CD4-positive, CD25-positive, alpha-beta regulatory T cell (primary cell): ENCODE data around the gene USP15. TPM values are rescaled to one million over a fixed set of nuclear protein-coding genes. Genes with fewer than 3 reads are reported as not detected.
"Not testable (repeated sequence)": the region's sequence is repeated elsewhere in the genome, so short reads cannot be mapped to it uniquely, and the experiment has no call there.

Experiments used
- ATAC-seq, 2 donors: fragments of 150-1000 bp; cut with Tn5 transposase; one replicate each; pipeline ENCODE4 v1.10.0; 2021; ENCODE audit warnings: low read depth in 2 of 2, moderate number of reproducible peaks in 2 of 2, moderate library complexity in 1 of 2
- DNase-seq, 3 donors: peaks; one replicate each; pipeline versions ENCODE4 v3.0.0 to v3.0.0-alpha.2; 2012 to 2022; ENCODE audit warnings: mixed read lengths in 1 of 3
- H3K27ac ChIP-seq: one replicate; pipeline ENCODE4 v1.7.0; 2013; ENCODE audit warnings: mild to moderate bottlenecking, low read length; ENCODE audit not compliant: insufficient read depth, poor library complexity, severe bottlenecking
- H3K27me3 ChIP-seq: one replicate; pipeline ENCODE4 v1.7.0; 2013; ENCODE audit warnings: low read length; ENCODE audit not compliant: control insufficient read depth, insufficient read depth
- H3K36me3 ChIP-seq: one replicate; pipeline ENCODE4 v1.7.0; 2013; ENCODE audit warnings: mild to moderate bottlenecking, low read length, moderate library complexity; ENCODE audit not compliant: control insufficient read depth, insufficient read depth
- H3K4me1 ChIP-seq: 2 replicates; pipeline ENCODE4 v1.7.0; 2013; ENCODE audit warnings: mild to moderate bottlenecking, low read length; ENCODE audit not compliant: insufficient read depth, control insufficient read depth, poor library complexity, severe bottlenecking
- H3K4me3 ChIP-seq: one replicate; pipeline ENCODE4 v1.7.0; 2013; ENCODE audit warnings: low read depth, mild to moderate bottlenecking, low read length, moderate library complexity
- H3K9me3 ChIP-seq, 2 experiments: 1 replicate in 1 of 2; 2 replicates in 1 of 2; pipeline ENCODE4 v1.7.0; 2013; ENCODE audit warnings: low read length in 2 of 2, mild to moderate bottlenecking in 1 of 2, moderate library complexity in 1 of 2; ENCODE audit not compliant: control insufficient read depth in 2 of 2
- H3K27ac Mint-ChIP-seq, 3 donors: one replicate each; pipeline ENCODE4 v1.8.0; 2020 to 2022; ENCODE audit warnings: mild to moderate bottlenecking in 3 of 3, mixed read lengths in 3 of 3, moderate library complexity in 2 of 3
- H3K27me3 Mint-ChIP-seq: one replicate; pipeline ENCODE4 v1.8.0; 2022; ENCODE audit warnings: mild to moderate bottlenecking, mixed read lengths
- H3K36me3 Mint-ChIP-seq: one replicate; pipeline ENCODE4 v1.8.0; 2020; ENCODE audit warnings: mixed read lengths
- H3K4me1 Mint-ChIP-seq, 4 donors: one replicate each; pipeline ENCODE4 v1.8.0; 2020 to 2022; ENCODE audit warnings: mixed read lengths in 4 of 4, mild to moderate bottlenecking in 1 of 4
- H3K4me3 Mint-ChIP-seq, 4 donors: one replicate each; pipeline ENCODE4 v1.8.0; 2020 to 2022; ENCODE audit warnings: mild to moderate bottlenecking in 4 of 4, mixed read lengths in 4 of 4, moderate library complexity in 3 of 4
- H3K9me3 Mint-ChIP-seq, 7 donors: one replicate each; pipeline ENCODE4 v1.8.0; 2020 to 2022; ENCODE audit warnings: mixed read lengths in 7 of 7, mild to moderate bottlenecking in 3 of 7, moderate library complexity in 2 of 7
- polyA plus RNA-seq, 4 donors: library from polyadenylated mRNA; unstranded; fragments of 300-500 nt; fragmentation: Illumina TruSeq; gene quantifications; one replicate each; pipeline ENCODE4 v1.2.3, GENCODE V29; 2021
- total RNA-seq: library from RNA; stranded (reverse); gene quantifications from one replicate; pipeline ENCODE4 v1.2.3, GENCODE V29; 2022

USP15 gene
- total and polyA plus RNA-seq, 5 donors from 2014 or later: 183 to 417 (median 213) TPM

DNA sequence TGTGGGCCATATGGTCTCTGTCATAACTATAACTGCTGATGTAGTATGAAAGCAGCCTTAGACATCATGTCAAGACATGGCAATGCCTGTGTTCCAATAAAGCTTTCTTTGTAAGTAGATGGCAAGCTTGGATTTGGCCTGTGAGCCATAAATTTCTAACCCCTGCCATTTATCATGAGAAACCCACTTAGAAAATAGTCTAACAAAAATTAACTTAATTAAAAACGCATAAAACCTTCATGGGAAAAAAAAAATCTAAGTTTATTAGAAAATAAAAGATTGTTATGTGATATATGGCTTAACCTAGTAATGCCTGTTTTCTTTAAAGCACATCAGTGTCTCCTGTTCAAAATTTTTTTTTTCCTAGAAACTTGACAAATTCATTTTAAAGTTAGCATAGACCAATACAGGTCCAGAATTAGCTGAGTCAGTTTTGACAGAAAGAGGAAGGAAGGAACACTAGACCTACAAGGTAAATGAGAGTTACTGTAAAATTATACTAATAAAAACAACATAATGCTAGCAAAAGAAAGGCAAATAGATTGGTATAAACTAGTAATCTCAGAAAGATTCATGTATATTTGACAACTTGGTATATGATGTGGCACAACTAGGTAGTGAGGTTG lies 68.2 kb downstream of the USP15 start:
- DNase-seq: no peak

DNA sequence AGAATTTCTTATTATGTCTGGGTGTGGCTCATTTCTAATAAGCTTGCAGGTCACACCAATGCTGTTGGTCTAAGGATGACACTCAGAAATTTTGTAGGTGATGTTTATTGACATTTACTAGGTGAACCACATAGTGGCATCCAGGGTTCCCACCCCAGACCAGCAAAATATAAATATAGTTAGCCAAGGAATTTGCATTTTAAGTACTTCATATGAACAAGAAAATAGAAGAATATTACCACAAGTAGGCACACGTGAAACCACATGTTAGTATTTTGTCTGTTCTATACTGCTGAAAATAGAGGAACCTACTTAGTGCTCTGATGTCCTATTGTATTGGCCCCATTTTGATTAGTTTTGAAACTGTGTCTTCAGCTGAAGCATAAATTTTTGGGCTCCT lies 71.1 kb downstream of the USP15 start:
- peaks cover 33% of the 10 kb centered on the region for H3K36me3 Mint-ChIP-seq
- ATAC-seq (no peak), DNase-seq (no peak)
- H3K27ac ChIP-seq: no peak overlapping the region
- peak overlapping the region in 2 of 3 donors; percentile 32 to 80 for H3K27ac Mint-ChIP-seq
- no peaks in the 10 kb centered on the region for H3K9me3 ChIP-seq
- peak overlapping the region in 1 of 4 donors; percentile 9 for H3K4me3 Mint-ChIP-seq
- no peaks in the 10 kb centered on the region for H3K9me3 Mint-ChIP-seq
- H3K36me3 ChIP-seq: peaks cover 53% of the 10 kb centered on the region
- no peaks in the 10 kb centered on the region for H3K27me3 ChIP-seq
- H3K4me1 ChIP-seq: peaks cover 13% of the 10 kb centered on the region
- H3K4me1 Mint-ChIP-seq: peaks cover 44 to 77% (median 55%) of the 10 kb centered on the region in 4 donors
- no peak overlapping the region for H3K4me3 ChIP-seq
- no peaks in the 10 kb centered on the region for H3K27me3 Mint-ChIP-seq

More for the DNA sequence above, 68.2 kb downstream of the USP15 start:
- H3K36me3 Mint-ChIP-seq: peaks cover 31% of the 10 kb centered on the region
- no peak overlapping the region for H3K27ac ChIP-seq
- no peak overlapping the region for H3K27ac Mint-ChIP-seq
- no peak overlapping the region for H3K4me3 Mint-ChIP-seq
- H3K36me3 ChIP-seq: peaks cover 64% of the 10 kb centered on the region
- H3K4me1 Mint-ChIP-seq: peaks cover 31 to 61% (median 42%) of the 10 kb centered on the region in 4 donors
- no peaks in the 10 kb centered on the region for H3K9me3 ChIP-seq
- no peak for ATAC-seq
- no peak overlapping the region for H3K4me3 ChIP-seq
- H3K9me3 Mint-ChIP-seq: no peaks in the 10 kb centered on the region
- H3K4me1 ChIP-seq: peaks cover 13% of the 10 kb centered on the region
- no peaks in the 10 kb centered on the region for H3K27me3 ChIP-seq
- H3K27me3 Mint-ChIP-seq: no peaks in the 10 kb centered on the region

DNA sequence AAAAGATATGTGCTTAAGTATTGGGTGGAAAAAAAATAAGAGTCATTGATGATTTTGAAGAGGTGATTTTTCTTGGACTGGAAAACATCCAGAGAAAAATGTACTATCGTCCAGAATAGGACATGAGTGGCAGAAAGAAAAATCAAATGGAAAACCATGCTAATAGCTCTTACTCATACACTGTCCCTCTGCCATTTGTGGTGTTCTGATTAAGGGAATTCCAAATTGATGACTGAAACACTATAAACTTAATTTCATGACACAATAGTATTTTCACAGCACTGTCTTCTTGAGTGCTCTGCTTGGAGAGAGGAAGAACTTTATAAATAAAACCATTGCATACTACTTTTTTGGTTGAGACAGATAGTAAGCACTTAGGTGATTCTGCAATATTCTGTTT lies 72.4 kb downstream of the USP15 start:
- Mint-ChIP-seq H3K4me3 (no peak overlapping the region), H3K27ac (peak overlapping the region in 1 of 3 donors; percentile 28), H3K36me3 (peaks cover 42% of the 10 kb centered on the region), H3K4me1 (peaks cover 43 to 76% (median 60%) of the 10 kb centered on the region in 4 donors), H3K27me3 (no peaks in the 10 kb centered on the region), H3K9me3 (peaks cover 0 to 4% (median 0%) of the 10 kb centered on the region in 7 donors)
- ATAC-seq (no peak), DNase-seq (no peak)
- no peak overlapping the region for H3K27ac ChIP-seq
- no peaks in the 10 kb centered on the region for H3K27me3 ChIP-seq
- H3K4me3 ChIP-seq: no peak overlapping the region
- H3K9me3 ChIP-seq: no peaks in the 10 kb centered on the region
- peaks cover 51% of the 10 kb centered on the region for H3K36me3 ChIP-seq
- peaks cover 13% of the 10 kb centered on the region for H3K4me1 ChIP-seq

- DNase-seq (no peak), ATAC-seq (no peak)
- Histone ChIP-seq H3K27ac (no peak overlapping the region), H3K9me3 (no peaks in the 10 kb centered on the region), H3K27me3 (no peaks in the 10 kb centered on the region), H3K36me3 (peaks cover 33% of the 10 kb centered on the region), H3K4me3 (no peak overlapping the region), H3K4me1 (peaks cover 13% of the 10 kb centered on the region)
- no peaks in the 10 kb centered on the region for H3K27me3 Mint-ChIP-seq
- peaks cover 0 to 10% (median under 1%) of the 10 kb centered on the region in 7 donors for H3K9me3 Mint-ChIP-seq
- peaks cover 54% of the 10 kb centered on the region for H3K36me3 Mint-ChIP-seq
- no peak overlapping the region for H3K4me3 Mint-ChIP-seq
- H3K27ac Mint-ChIP-seq: peak overlapping the region in 2 of 3 donors; percentile 9 to 92
- peaks cover 49 to 84% (median 59%) of the 10 kb centered on the region in 4 donors for H3K4me1 Mint-ChIP-seq
These were observed 74.9 kb downstream of the USP15 start for GRCh38 chr12:62335057-62335456.

DNA sequence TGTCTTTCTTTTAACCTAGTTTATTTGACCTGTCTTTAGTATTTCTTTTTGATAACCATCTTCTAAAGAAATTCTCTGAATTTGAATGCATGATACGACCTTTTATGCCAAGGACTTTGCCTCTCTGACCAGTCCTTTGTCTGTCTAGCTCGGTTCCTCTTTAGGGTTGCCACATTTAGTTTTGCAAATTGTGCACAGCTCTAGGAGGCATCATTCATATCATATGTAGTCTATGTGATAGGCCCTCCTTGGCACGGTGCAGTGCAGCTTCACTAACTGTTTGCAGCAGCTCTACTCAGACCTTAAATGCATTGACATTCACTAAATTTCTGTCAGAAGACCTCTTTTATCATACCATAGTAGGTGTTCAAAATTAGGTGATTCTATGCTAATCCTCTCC lies 75.6 kb downstream of the USP15 start:
- Mint-ChIP-seq H3K36me3 (peaks cover 59% of the 10 kb centered on the region), H3K4me3 (no peak overlapping the region), H3K4me1 (peaks cover 52 to 86% (median 62%) of the 10 kb centered on the region in 4 donors), H3K27me3 (no peaks in the 10 kb centered on the region), H3K9me3 (peaks cover 0 to 10% (median 3%) of the 10 kb centered on the region in 7 donors), H3K27ac (peak overlapping the region; percentile 5 to 42 (median 18))
- H3K36me3 ChIP-seq: peaks cover 36% of the 10 kb centered on the region
- DNase-seq (no peak), ATAC-seq (no peak)
- H3K9me3 ChIP-seq: no peaks in the 10 kb centered on the region
- no peaks in the 10 kb centered on the region for H3K27me3 ChIP-seq
- H3K4me3 ChIP-seq: no peak overlapping the region
- peaks cover 9% of the 10 kb centered on the region for H3K4me1 ChIP-seq
- H3K27ac ChIP-seq: no peak overlapping the region

GRCh38 chr12:62337643-62338042 lies 77.4 kb downstream of the USP15 start:
- H3K4me3 ChIP-seq, DNase-seq, H3K9me3 Mint-ChIP-seq, ATAC-seq, H3K27me3 ChIP-seq, H3K27me3 Mint-ChIP-seq, H3K9me3 ChIP-seq, H3K4me1 ChIP-seq, H3K27ac ChIP-seq: not testable (repeated sequence)
- H3K36me3 ChIP-seq: peaks cover 41% of the 10 kb centered on the region
- Mint-ChIP-seq H3K36me3 (peaks cover 68% of the 10 kb centered on the region), H3K4me1 (peaks cover 56 to 89% (median 66%) of the 10 kb centered on the region in 4 donors), H3K4me3 (peak overlapping the region in 2 of 4 donors; percentile 29 to 42), H3K27ac (peak overlapping the region in 1 of 3 donors; percentile 79)

DNA sequence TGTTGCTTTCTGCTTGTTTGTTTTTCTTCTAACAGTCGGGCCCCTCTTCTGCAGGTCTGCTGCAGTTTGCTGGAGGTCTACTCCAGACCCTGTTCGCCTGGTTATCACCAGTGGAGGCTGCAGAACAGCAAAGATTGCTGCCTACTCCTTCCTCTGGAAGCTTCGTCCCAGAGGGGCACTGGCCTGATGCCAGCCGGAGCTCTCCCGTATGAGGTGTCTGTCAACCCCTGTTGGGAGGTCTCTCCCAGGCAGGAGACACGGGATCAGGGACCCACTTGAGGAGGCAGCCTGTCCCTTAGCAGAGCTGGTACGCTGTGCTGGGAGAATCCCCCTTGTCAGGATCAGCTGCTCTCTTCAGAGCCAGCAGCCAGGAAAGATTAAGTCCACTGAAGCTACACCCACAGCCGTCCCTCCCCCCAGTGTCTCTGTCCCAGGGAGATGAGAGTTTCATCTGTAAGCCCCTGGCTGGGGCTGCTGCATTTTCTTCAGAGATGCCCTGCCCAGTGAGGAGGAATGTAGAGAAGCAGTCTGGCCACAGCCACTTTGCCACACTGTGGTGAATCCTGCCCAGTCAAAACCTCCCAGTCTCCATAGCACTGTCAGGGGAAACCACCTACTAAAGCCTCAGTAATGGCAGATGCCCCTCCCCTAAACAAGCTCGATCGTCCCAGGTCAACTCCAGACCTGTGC lies 82.6 kb downstream of the USP15 start:
- H3K36me3 ChIP-seq: peaks cover 51% of the 10 kb centered on the region
- not testable (repeated sequence) for H3K27me3 ChIP-seq, H3K27me3 Mint-ChIP-seq, DNase-seq, ATAC-seq, H3K4me1 ChIP-seq, H3K4me3 Mint-ChIP-seq, H3K4me3 ChIP-seq, H3K27ac Mint-ChIP-seq, H3K27ac ChIP-seq, H3K9me3 ChIP-seq
- Mint-ChIP-seq H3K4me1 (peaks cover 43 to 80% (median 64%) of the 10 kb centered on the region in 4 donors), H3K36me3 (peaks cover 78% of the 10 kb centered on the region), H3K9me3 (peaks cover 0 to 11% (median 4%) of the 10 kb centered on the region in 7 donors)
